Fibroblast of the aortic adventitia (primary cell): ENCODE data around the gene TNFRSF19. TPM values are rescaled to one million over a fixed set of nuclear protein-coding genes. Genes with fewer than 3 reads are reported as not detected.
"Not testable (repeated sequence)": the region's sequence is repeated elsewhere in the genome, so short reads cannot be mapped to it uniquely, and the experiment has no call there.

Source experiments
- DNase-seq: peaks from one replicate; pipeline ENCODE4 v3.0.0-alpha.2; 2010; ENCODE audit warnings: low read depth
- H3K4me3 ChIP-seq: 2 replicates; pipeline ENCODE4 v1.5.1; 2011; ENCODE audit warnings: low read depth, mild to moderate bottlenecking, control low read depth, low read length, moderate library complexity
- total RNA-seq: library from RNA; depleted of rRNA; stranded (reverse); fragments of >200 nt; gene quantifications from 2 replicates; pipeline ENCODE4 v1.2.3, GENCODE V29; 2012; ENCODE audit warnings: low replicate concordance
- TF ChIP-seq, protein P1 (sequence below): IDR thresholded peaks from 2 replicates; pipeline ENCODE4 v1.5.1; 2011; ENCODE audit warnings: mild to moderate bottlenecking, low read length, control low read depth, inconsistent platforms; ENCODE audit not compliant: insufficient read depth

Gene TNFRSF19
- total RNA-seq: 0.08 and 7.3 TPM in 2 replicates

DNA sequence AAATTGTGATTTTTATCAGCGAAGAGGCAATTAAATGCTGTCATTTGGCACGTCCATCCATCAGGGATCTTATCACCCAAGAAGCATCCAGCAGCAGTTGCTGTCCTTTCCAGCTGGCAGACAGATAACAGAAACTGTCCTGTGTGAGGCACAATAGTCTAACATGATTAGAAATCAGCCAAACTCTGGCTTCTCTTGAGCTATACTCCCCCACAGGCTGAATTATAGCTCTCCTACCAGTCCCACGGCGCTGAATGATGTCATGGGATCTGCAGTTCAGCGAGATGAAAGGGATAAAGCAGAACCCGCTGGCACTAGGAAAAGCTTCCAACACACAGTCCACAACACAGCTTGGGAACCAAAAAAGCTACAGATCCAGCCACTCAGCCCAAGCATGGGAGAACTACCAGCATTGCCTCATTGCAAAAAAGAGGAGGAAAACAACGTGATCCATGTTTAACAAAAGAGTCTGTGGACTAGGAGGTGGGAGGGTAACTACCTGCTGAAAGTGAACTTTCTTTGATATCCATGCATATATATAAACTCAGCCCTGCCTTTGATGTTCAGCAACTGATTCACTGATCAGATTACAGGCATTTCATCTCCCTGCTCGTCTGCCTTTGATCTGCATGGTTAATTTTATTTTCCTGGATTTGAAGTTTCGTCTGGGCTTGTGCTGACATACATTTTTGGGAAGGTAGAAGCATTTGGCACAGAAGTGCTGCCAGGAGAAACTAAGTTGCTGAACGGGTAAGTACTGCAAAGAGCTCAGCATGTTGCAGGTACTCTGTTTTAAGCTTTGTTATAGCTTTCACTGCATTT is at the start of gene TNFRSF19:
Gene TNFRSF19 (plus strand): TSS at position 314 of the 822 bp plus-strand sequence. CDS start 19,772 bp downstream, outside the sequence.
- TF ChIP-seq, protein P1, sequence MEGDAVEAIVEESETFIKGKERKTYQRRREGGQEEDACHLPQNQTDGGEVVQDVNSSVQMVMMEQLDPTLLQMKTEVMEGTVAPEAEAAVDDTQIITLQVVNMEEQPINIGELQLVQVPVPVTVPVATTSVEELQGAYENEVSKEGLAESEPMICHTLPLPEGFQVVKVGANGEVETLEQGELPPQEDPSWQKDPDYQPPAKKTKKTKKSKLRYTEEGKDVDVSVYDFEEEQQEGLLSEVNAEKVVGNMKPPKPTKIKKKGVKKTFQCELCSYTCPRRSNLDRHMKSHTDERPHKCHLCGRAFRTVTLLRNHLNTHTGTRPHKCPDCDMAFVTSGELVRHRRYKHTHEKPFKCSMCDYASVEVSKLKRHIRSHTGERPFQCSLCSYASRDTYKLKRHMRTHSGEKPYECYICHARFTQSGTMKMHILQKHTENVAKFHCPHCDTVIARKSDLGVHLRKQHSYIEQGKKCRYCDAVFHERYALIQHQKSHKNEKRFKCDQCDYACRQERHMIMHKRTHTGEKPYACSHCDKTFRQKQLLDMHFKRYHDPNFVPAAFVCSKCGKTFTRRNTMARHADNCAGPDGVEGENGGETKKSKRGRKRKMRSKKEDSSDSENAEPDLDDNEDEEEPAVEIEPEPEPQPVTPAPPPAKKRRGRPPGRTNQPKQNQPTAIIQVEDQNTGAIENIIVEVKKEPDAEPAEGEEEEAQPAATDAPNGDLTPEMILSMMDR: no peak
- DNase-seq: peak; percentile 75
- H3K4me3 ChIP-seq: no peak within 1 kb of the TSS

- not testable (repeated sequence) for H3K4me3 ChIP-seq, DNase-seq
Measured at GRCh38 chr13:23529926-23530325, 40.3 kb upstream of the TNFRSF19 start.

DNA sequence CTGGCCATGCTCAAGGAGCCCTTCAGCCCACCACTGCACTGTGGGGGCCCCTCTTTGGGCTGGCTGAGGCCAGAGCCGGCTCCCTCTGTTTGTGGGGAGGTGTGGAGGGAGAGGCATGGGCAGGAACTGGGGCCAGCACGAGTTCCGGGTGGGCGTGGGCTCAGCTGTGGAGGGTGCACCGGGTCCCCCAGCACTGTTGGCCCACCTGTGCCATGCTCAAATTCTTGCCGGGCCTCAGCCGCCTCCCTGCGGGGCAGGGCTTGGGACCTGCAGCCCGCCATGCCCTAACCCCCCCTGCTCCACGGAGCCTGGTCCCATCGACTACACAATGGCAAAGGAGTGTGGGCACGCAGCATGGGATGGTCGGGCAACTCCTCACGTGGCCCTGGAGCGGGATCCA is 38.8 kb upstream of the TNFRSF19 start:
- TF ChIP-seq, protein P1: no peak
- no peak for DNase-seq
- H3K4me3 ChIP-seq: no peak overlapping the region

GRCh38 chr13:23534090-23534489 is 36.1 kb upstream of the TNFRSF19 start:
- DNase-seq: no peak
- no peak overlapping the region for H3K4me3 ChIP-seq
- TF ChIP-seq, protein P1: no peak

- TF ChIP-seq, protein P1: no peak
- no peak for DNase-seq
- H3K4me3 ChIP-seq: no peak overlapping the region
Measured at GRCh38 chr13:23541221-23541824, 28.9 kb upstream of the TNFRSF19 start.

DNA sequence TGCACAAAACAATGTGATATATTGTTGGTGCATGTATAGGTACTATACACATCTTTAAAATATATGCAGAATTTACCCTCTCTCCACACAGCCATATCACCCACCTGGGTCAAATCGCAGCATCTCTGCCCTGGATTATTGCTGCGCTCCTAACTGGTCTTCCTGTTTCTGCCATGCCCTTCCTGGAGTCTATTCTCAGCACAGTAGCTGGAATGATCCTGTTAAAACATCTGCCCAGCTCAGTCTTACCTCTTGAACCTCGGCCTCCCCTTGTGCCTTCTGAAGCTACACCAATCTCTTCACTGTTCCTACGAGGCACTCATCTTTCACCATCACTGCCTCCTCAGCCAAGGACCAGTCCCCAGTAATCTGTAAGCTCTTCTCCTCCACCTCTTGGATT is 25.5 kb upstream of the TNFRSF19 start:
- TF ChIP-seq, protein P1: no peak
- no peak for DNase-seq
- H3K4me3 ChIP-seq: no peak overlapping the region

DNA sequence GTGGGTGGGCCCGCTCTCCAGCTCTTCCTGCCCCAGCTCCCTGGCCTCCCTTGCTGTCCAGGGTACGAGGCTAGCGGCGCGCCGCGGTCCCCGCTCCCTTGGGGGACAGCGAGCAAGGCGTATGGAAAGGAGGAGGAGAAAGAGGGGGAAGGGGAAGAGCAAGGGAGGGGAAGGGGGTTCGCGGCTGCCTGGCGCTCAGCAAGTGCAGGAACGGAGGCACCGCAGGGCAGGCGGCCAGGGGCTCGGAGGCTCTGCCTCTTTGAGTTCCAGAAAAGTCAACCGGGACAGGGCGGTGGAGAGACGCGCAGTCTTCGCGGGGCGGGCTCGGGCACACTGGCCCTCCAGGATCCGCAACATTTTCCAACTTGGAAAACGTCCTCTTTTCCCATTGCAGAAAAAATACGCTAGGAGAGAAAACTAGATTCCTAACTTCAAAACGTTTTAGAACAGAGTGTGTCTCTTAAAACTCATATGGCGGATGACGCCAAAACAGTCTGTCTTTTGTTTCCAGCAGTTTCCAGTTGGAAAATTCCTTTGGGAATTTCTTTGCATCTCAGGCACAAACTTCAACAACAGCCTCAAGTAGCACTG is 23.1 kb upstream of the TNFRSF19 start:
- DNase-seq: peak; percentile 45
- TF ChIP-seq, protein P1: no peak
- peak overlapping the region; percentile 65 for H3K4me3 ChIP-seq
